ENCODE measurements around the gene DAPK2. TPM values are rescaled to one million over a fixed set of nuclear protein-coding genes. Genes with fewer than 3 reads are reported as not detected.
A peak's percentile ranks its signal among the peaks of the same experiment; 100 is the strongest.
"Not testable (repeated sequence)": the region's sequence is repeated elsewhere in the genome, so short reads cannot be mapped to it uniquely, and the experiment has no call there.

The DAPK2 gene
- polyA plus RNA-seq, 3 donors = 3.9 to 4.9 (median 4.3) TPM

DNA sequence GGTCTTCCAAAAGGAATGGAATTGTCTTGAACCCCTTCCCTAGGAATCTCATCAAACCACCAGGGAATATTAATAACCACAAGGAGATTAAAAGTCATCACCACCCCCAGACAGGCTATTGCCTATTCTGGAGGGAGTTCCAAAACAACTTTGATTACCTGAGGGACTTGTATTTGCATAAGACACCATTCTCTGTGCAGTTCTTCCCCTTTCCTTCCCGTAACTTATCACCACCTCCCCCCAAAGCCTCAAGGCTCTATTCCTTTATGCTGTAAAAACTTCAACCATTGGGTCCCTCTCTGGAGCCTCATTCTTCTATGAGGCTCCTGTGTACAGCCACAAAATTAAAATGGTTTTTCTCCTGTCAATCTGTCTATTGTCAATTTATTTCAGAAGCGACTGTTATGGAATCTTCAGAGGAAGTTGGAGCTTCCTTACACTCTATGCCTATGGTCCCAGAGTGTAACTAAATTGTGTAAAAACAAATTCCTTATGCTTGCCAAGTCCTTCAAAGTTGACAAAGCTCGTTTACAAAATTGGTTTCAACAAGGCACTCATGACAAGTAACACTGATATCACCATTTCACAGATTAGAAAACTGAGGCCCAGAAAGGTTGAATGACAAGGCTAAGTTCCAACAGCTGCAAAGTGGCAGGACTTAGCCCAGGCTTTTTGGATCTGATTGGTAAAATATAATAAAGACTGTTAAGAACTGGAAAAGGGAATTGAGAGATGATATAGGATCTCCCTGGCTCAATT, 144.2 kb downstream of the DAPK2 start:
- no peak for DNase-seq (ENCODE audit: low read depth in 3 of 3, low spot score in 2 of 3)

- DNase-seq (ENCODE audit: low read depth in 3 of 3, low spot score in 2 of 3) = no peak
Observed at GRCh38 chr15:63900306-63900705, 146.0 kb downstream of the DAPK2 start.

DNA sequence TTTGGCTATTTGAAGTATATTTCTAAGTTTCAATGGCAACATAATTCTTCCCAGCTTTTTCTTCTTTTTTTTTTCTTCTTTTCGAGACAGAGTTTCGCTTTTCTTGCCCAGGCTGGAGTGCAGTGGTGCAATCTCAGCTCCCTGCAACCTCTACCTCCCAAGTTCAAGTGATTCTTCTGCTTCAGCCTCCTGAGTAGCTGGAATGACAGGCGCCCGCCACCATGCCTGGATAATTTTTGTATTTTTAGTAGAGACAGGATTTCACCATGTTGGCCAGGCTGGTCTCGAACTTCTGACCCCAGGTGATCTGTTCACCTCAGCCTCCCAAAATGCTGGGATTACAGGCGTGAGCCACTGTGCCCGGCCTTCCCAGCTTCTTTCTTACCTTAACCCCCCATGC, 146.7 kb downstream of the DAPK2 start:
- not testable (repeated sequence) for DNase-seq (ENCODE audit: low read depth in 3 of 3, low spot score in 2 of 3)

- no peak for DNase-seq (ENCODE audit: low read depth in 3 of 3, low spot score in 2 of 3)
Observed at GRCh38 chr15:63899193-63899592, 147.1 kb downstream of the DAPK2 start.

DNA sequence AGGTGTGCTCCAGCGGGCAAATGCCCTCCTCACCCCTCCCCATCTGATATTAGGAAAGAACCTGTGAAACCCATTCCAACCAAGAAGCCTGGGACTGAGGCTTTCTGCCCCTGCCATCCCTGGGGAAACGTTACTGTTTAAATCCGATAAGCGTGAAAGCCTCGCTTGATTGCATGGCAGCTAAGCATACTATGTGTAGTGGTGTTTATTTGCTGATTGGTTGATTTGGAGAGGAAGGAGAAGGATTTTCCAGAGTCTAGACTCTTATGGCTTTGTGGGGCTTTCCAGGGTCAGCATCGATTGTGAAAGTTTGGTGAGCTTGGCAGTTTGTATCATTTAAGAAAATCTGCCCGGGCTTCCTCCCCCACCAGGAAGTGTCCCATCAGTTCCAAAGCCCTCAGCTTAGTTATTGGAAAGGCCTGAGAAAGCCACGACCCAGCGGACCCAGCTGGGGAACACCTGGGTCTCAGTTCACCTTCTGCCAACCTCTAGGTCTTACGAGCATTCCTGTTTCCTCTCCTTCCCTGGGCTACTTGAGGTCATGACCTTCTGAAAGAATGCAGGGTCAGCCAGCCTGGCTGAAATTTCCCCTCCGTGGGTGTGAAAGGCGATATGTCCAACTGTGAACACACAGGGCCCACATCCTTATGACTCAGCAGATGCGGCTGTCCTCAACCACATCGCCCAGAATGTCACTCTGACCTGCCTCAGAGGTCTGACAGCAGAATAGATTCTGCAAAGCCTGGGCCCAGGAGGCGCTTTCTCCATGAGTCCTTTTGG, 149.8 kb downstream of the DAPK2 start:
- DNase-seq (ENCODE audit: low read depth in 3 of 3, low spot score in 2 of 3) = no peak

DNA sequence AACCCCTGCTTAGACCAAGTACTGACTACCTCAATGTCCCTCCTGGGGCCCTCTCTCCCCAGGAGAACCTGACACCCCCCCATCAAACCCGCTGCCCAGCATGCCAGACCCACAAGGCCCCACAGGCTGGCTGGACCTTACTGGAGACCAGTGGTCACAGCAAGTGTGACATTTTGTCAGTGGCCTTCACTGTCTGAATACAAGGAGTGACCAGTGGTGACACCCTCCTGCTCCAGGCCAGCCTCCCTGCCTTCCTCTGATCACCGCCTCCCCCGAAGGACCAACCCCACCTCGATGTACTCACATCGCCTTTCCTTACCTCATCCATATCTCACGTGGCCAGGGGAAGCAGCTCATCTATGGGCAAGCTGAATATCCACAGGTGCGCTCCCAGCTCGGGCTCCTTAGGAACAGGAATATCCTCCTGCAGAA, 150.5 kb downstream of the DAPK2 start:
- DNase-seq (ENCODE audit: low read depth in 3 of 3, low spot score in 2 of 3) = no peak

DNA sequence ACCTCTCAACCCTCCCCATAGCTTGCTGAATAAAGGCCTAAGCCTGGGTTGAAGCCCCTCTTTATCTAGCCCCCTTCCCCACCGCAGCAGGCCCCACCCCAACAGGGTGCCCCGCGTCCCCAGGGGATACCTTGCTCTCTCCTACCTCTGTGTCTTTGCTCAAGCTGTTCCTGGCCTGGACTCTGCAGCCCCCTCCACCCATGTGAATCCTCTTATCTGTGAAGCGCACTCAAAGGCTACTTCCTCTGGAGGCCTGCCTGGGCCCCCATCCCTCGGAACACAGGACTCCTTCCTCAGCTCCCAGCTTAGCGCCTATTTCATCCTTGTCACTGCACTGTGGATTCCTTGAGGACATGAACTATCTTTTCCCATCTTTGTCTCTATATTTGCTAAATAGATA, 151.1 kb downstream of the DAPK2 start:
- no peak for DNase-seq (ENCODE audit: low read depth in 3 of 3, low spot score in 2 of 3)

DNA sequence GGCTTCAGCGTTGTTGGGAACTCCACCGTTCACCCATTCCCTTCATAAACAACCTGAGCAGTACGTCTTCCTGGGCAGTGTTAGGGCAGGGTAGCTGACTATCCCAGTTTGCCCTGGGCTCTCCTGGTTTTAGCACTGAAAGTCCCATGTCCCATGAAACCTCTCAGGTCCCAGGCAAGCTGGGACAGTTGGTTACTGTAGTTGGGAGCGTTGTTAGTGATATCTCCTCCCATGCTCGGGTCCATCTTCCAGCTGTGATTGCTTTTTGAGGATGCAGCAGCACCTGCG, 151.7 kb downstream of the DAPK2 start:
- no peak for DNase-seq (ENCODE audit: low read depth in 3 of 3, low spot score in 2 of 3)

- DNase-seq (ENCODE audit: low read depth in 3 of 3, low spot score in 2 of 3) = no peak
Observed at GRCh38 chr15:63893866-63894661, 152.2 kb downstream of the DAPK2 start.

GRCh38 chr15:63892794-63893441, 153.4 kb downstream of the DAPK2 start:
- DNase-seq (ENCODE audit: low read depth in 3 of 3, low spot score in 2 of 3) = no peak

- no peak for DNase-seq (ENCODE audit: low read depth in 3 of 3, low spot score in 2 of 3)
Observed at GRCh38 chr15:63891768-63892133, 154.5 kb downstream of the DAPK2 start.

GRCh38 chr15:63891079-63891767, 155.1 kb downstream of the DAPK2 start:
- DNase-seq (ENCODE audit: low read depth in 3 of 3, low spot score in 2 of 3) = peak in 1 of 3 donors; percentile 57

DNA sequence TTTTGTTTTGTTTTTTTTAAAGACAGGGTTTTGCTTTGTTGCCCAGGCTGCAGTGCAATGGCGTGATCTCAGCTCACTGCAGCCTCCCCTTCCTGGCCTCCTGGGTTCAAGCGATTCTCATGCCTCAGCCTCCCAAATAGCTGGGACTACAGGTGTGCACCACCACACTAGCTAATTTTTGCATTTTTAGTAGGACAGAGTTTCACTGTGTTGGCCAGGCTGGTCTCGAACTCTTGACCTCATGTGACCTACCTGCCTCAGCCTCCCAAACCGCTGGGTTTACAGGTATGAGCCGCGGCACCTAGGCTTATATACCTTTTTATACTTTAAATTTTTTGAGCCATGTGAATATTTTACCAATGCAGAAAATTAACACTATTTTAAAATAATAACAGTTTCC, 155.7 kb downstream of the DAPK2 start:
- DNase-seq (ENCODE audit: low read depth in 3 of 3, low spot score in 2 of 3) = no peak

DNA sequence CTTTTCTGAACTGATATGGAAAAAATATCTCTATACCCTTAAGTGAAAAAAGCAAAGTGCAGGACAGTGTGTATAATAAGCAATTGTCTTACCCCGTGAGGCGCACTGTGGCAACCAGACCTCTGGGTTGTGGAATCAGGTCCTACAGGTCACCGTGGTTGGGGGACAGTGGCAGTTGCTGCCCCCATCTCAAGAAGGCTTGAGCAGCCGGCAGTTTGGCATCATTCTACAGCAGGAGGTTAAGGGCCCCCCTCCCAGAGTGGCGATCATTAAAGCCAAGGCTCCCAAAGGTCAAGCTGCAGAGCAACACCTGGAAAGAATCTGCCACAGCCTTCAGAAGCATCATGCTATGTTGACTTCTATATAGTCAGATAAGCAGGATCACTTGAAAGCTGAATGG, 156.5 kb downstream of the DAPK2 start:
- DNase-seq (ENCODE audit: low read depth in 3 of 3, low spot score in 2 of 3) = no peak

GRCh38 chr15:63888823-63889222, 157.5 kb downstream of the DAPK2 start:
- no peak for DNase-seq (ENCODE audit: low read depth in 3 of 3, low spot score in 2 of 3)

DNA sequence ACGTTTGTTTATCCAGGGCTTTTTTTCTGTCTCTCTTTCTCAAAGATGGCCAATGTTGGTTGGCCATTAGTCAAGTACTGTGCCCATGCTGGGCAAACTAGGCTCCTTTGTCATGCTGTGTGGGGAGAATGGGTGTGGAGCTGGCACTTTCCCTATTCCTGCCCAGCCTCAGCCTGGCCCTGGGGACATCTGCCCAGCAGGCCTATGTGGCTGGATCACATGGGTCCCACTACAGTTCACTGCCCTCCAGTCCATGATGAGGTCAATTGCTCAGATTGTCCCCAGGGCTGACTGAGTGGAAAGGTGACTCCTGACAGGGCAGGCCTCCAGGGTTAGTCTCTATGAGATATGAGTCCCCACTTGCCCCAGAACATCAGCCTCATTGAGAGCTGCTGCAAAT, 158.1 kb downstream of the DAPK2 start:
- DNase-seq (ENCODE audit: low read depth in 3 of 3, low spot score in 2 of 3) = no peak

DNA sequence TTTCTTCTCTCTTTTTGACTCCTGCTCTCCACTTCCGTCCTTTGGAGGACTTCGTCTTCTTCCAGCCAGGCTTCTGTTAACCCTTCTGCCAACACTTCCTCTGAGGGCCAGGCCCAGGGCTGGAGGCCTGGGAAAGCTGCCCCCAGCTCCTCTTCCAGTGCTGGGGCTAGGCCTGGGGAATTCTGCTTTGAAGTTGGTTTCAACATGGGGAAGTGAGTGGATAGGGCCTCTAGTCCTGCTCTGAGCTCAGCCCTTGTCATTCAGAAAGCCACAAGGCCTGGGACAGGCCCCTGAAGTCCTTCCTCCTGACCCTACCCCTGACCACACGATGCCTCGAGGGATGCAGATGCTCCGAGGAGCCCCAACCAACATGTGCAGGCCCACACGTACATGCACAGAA, 158.7 kb downstream of the DAPK2 start:
- no peak for DNase-seq (ENCODE audit: low read depth in 3 of 3, low spot score in 2 of 3)

GRCh38 chr15:63884953-63885352, 161.3 kb downstream of the DAPK2 start:
- DNase-seq (ENCODE audit: low read depth in 3 of 3, low spot score in 2 of 3) = no peak

- no peak for DNase-seq (ENCODE audit: low read depth in 3 of 3, low spot score in 2 of 3)
Observed at GRCh38 chr15:63881431-63881830, 164.9 kb downstream of the DAPK2 start.

DNA sequence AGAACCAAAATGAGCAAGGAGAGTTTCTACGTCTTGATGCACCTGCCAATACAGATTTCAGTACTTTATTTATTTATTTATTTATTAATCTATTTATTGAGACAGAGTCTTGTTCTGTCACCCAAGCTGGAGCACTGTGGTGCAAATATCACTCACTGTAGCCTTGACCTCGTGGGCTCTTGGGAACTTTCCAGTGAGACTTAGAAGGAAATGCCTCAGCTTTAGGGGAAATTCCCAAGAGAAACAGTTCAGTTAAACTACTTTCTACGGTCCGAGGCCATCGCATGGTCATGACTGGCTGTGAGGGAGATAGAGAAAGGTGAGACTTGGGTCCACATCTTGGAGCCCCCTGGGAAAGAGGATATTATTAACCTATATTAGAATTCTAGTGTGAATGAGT, 165.5 kb downstream of the DAPK2 start:
- DNase-seq (ENCODE audit: low read depth in 3 of 3, low spot score in 2 of 3) = no peak

- DNase-seq (ENCODE audit: low read depth in 3 of 3, low spot score in 2 of 3) = no peak
Observed at GRCh38 chr15:63879995-63880394, 166.3 kb downstream of the DAPK2 start.
